GM19395 (cell line): ENCODE results near the gene ZNF438.
"Not testable (repeated sequence)": the region's sequence is repeated elsewhere in the genome, so short reads cannot be mapped to it uniquely, and the experiment has no call there.

Experiments
- ATAC-seq: cut with Tn5 transposase; IDR thresholded peaks from one replicate; pipeline ENCODE4 v1.9.1; 2021; ENCODE audit warnings: mild to moderate bottlenecking, moderate library complexity; ENCODE audit not compliant: unreplicated experiment

ZNF438 gene, protein sequence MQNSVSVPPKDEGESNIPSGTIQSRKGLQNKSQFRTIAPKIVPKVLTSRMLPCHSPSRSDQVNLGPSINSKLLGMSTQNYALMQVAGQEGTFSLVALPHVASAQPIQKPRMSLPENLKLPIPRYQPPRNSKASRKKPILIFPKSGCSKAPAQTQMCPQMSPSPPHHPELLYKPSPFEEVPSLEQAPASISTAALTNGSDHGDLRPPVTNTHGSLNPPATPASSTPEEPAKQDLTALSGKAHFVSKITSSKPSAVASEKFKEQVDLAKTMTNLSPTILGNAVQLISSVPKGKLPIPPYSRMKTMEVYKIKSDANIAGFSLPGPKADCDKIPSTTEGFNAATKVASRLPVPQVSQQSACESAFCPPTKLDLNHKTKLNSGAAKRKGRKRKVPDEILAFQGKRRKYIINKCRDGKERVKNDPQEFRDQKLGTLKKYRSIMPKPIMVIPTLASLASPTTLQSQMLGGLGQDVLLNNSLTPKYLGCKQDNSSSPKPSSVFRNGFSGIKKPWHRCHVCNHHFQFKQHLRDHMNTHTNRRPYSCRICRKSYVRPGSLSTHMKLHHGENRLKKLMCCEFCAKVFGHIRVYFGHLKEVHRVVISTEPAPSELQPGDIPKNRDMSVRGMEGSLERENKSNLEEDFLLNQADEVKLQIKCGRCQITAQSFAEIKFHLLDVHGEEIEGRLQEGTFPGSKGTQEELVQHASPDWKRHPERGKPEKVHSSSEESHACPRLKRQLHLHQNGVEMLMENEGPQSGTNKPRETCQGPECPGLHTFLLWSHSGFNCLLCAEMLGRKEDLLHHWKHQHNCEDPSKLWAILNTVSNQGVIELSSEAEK

GRCh38 chr10:31031558-31032257, at the start of gene ZNF438:
ZNF438 (minus strand) TSS chr10:31031865; CDS start chr10:30877034, 154,831 bp downstream.
- peak; percentile 87 for ATAC-seq

DNA sequence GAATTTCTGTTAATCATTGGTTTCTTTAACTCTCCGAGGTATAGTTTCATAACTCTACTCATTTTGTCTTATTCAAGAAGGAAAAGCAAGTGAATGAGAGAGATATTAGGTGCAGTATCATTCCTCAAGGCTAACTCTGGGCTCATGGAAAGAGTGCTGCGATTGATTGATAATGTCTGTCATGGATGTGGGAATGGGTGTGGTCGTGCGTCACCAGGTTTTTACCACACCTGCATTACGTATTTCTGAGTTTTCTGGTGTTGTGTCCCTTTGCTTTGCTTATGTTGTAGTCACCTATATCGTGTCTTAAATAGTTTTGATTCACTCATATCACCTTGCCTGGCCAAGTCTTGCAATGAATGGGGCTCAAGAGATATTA, 44.9 kb upstream of the ZNF438 start:
- no peak for ATAC-seq

GRCh38 chr10:31075881-31076609, 44.4 kb upstream of the ZNF438 start:
- ATAC-seq, result no peak

GRCh38 chr10:31075434-31075833, 43.8 kb upstream of the ZNF438 start:
- no peak for ATAC-seq

DNA sequence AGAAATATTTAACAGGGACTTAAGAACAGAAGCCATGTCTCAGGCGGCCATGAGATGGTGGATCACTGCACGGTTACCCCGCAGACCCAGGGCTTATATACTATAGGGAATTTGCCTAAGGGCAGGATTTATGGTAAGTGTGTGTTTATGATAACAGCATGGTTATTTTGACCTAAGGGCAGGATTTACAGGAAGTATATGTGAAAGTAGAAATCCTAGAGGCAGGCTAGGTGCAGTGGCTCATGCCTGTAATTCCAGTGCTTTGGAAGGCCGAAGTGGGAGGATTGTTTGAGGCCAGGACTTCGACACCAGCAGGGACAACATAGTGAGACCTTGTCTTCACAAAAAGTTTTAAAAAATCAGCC, 43.0 kb upstream of the ZNF438 start:
- no peak for ATAC-seq

DNA sequence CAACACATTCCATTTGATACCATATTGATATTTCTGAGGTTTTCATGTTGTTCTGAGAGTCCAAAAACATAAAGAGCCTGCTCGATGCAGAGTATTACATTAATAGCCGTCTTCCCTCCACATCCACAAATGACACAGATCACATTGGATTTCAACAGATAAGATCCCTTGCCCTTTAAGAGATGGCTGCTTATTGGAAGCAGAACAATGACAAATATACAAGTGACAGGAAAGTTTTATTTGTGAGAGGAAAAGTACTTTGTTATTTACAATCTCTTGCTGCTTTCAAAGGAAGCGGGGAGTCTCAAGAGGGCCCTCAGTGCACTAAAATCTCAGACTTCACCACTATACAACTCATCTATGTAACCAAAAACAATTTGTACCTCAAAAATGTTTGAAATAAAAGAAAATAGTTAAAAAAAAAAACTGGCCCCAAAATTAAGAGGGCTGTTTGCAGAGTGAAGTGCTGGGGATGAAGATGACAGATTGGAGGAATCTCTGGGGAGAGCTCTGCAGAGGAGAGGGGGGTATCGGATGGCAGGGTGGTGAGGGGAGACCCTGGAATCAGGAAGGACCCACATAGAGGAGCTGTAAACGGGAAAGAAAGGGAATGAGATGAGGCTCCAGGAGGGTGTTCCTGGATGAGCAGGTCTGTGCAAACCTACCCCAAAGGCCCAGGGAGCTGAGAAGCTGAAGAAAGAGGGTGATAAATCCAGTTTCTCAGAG, 42.5 kb upstream of the ZNF438 start:
- no peak for ATAC-seq

- no peak for ATAC-seq
These were observed 41.5 kb upstream of the ZNF438 start for GRCh38 chr10:31073211-31073610.

GRCh38 chr10:31072451-31072850, 40.8 kb upstream of the ZNF438 start:
- ATAC-seq, result no peak

- no peak for ATAC-seq
These were observed 39.8 kb upstream of the ZNF438 start for GRCh38 chr10:31071232-31072005.

DNA sequence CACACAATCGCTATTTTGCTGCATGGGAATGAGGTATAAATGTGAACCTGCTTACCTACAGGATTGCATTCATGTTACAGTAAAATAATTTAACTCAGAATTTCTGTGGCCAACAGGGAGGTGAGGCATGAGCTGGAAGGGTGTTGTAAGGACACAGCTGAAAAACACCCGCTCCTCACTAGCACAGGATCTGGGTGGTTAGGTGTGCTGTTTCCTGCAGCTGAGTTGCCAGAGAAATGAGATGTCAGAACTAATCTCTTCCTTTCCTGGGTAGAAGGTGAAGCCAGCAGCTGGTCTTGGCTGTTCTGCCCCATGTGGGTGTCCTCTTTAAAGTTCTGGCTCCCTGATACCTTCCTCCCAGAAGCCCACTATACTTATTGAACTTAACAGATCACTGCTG, 39.0 kb upstream of the ZNF438 start:
- no peak for ATAC-seq

DNA sequence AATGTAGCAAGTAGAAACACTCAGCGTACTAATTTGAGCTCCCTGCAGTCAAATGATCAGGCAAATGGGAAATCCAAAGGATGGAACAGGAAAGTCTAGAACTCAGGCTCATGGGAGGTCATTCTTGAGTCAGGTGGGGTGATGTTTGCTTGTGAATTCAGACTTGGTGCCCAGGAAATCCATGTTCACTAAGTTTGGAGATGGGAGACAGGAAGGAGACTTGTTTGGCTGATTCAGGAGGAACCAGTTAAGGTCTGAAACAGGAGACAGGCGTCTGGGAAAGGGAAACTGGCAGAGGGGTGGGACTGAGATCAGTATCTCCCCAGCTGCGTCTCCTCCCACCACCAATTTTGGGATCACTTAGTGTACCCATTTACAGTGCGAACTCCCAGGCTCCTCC, 38.4 kb upstream of the ZNF438 start:
- ATAC-seq, result no peak

- no peak for ATAC-seq
These were observed 37.7 kb upstream of the ZNF438 start for GRCh38 chr10:31069411-31069810.

GRCh38 chr10:31064348-31064747, 32.7 kb upstream of the ZNF438 start:
- no peak for ATAC-seq

- no peak for ATAC-seq
These were observed 32.2 kb upstream of the ZNF438 start for GRCh38 chr10:31063841-31064240.

GRCh38 chr10:31062856-31063255, 31.2 kb upstream of the ZNF438 start:
- ATAC-seq, result no peak

DNA sequence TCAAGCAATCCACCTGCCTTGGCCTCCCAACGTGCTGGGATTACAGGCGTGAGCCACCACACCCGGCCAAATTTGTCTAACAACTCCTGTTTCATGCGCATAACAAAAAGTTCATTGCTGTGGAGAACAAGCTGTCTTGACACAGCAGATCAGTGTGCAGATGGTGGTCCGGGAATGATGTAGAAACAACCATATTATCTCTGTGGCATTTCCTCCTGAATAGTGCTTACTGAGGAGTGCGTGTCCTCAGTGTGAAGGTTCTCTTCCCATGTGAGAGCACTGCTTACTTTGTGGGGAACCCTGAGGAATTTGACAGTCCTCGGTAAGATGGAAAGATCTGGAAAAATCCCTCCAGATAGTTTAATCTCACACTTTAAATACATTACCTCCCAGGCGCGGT, 30.3 kb upstream of the ZNF438 start:
- ATAC-seq, result no peak

GRCh38 chr10:31058795-31059703, 27.4 kb upstream of the ZNF438 start:
- no peak for ATAC-seq

- ATAC-seq, result not testable (repeated sequence)
These were observed 25.0 kb upstream of the ZNF438 start for GRCh38 chr10:31056678-31057077.
